ENCODE measurements around the gene PFDN5. TPM values are rescaled to one million over a fixed set of nuclear protein-coding genes. Genes with fewer than 3 reads are reported as not detected.

PFDN5 gene
- total RNA-seq, 3 donors from 2014 or later (not counting 1 experiment from before 2014, with no cell fraction given) = 365 to 450 (median 439) TPM

DNA sequence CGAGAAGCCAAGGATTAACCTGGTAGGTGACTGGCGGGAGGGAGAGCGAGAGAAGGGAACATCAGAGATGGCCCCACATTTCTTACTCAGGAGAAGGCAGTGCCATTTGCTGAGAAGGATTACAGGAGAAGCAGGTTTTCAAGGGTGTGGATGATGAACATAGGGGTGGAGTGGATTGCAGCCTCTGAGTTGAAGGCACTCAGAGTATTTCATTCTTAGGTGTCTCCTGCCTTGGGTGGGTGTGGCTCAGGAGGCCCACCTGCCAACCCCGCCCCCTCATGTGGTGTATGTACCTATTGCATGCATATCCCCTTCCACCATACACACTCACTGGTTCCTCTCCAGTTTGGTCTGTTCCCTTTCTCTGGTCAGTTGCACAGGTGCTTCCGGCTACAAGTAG, 20.9 kb upstream of the PFDN5 start:
- TF ChIP-seq, protein P1, sequence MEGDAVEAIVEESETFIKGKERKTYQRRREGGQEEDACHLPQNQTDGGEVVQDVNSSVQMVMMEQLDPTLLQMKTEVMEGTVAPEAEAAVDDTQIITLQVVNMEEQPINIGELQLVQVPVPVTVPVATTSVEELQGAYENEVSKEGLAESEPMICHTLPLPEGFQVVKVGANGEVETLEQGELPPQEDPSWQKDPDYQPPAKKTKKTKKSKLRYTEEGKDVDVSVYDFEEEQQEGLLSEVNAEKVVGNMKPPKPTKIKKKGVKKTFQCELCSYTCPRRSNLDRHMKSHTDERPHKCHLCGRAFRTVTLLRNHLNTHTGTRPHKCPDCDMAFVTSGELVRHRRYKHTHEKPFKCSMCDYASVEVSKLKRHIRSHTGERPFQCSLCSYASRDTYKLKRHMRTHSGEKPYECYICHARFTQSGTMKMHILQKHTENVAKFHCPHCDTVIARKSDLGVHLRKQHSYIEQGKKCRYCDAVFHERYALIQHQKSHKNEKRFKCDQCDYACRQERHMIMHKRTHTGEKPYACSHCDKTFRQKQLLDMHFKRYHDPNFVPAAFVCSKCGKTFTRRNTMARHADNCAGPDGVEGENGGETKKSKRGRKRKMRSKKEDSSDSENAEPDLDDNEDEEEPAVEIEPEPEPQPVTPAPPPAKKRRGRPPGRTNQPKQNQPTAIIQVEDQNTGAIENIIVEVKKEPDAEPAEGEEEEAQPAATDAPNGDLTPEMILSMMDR (IDR thresholded peaks at IDR 0.05) = no peak
- Mint-ChIP-seq H3K36me3 (no peaks in the 10 kb centered on the region), H3K27me3 (ENCODE audit: low read depth in 2 of 2) (no peaks in the 10 kb centered on the region), H3K27ac (no peak overlapping the region), H3K9me3 (no peaks in the 10 kb centered on the region), H3K4me3 (no peak overlapping the region), H3K4me1 (no peaks in the 10 kb centered on the region)
- no peak overlapping the region for H3K4me3 ChIP-seq (ENCODE audit: low read length)
- H3K27ac ChIP-seq (ENCODE audit: low read length) = no peak overlapping the region
- no peaks in the 10 kb centered on the region for H3K9me3 ChIP-seq (ENCODE audit: control insufficient read depth, insufficient read depth, low read length)
- no peaks in the 10 kb centered on the region for H3K36me3 ChIP-seq (ENCODE audit: control insufficient read depth, insufficient read depth, low read length)
- 98% methylated on average over 4 of the region's 5 CpGs for WGBS (ENCODE audit: insufficient coverage)
- peaks cover under 1% of the 10 kb centered on the region for H3K4me1 ChIP-seq (ENCODE audit: control insufficient read depth, insufficient read depth, low read length)
- ATAC-seq (no peak), DNase-seq (no peak)
- intact Hi-C loops (cut with micrococcal nuclease) = no loop called here
- no peaks in the 10 kb centered on the region for H3K27me3 ChIP-seq (ENCODE audit: control insufficient read depth, insufficient read depth, low read length)

DNA sequence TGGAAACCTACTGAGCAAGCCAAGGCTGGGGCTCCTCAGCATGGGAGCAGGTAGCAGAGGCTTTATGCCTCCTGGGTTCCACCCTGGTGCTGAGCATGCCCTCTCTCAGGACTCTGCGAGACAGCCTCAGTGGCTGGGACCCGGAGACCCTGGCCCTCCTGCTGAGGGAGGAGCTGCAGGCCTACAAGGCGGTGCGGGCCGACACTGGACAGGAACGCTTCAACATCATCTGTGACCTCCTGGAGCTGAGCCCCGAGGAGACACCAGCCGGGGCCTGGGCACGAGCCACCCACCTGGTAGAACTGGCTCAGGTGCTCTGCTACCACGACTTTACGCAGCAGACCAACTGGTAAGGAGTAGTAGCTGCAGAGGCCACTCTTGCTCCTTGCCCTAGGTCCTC, 18.8 kb upstream of the PFDN5 start:
- DNase-seq (no peak), ATAC-seq (no peak)
- TF ChIP-seq, protein P1 (IDR thresholded peaks at IDR 0.05) = no peak
- no peaks in the 10 kb centered on the region for H3K36me3 ChIP-seq (ENCODE audit: control insufficient read depth, insufficient read depth, low read length)
- H3K36me3 Mint-ChIP-seq = no peaks in the 10 kb centered on the region
- H3K27ac ChIP-seq (ENCODE audit: low read length) = no peak overlapping the region
- no peaks in the 10 kb centered on the region for H3K4me1 ChIP-seq (ENCODE audit: control insufficient read depth, insufficient read depth, low read length)
- H3K9me3 ChIP-seq (ENCODE audit: control insufficient read depth, insufficient read depth, low read length) = no peaks in the 10 kb centered on the region
- intact Hi-C loops (cut with micrococcal nuclease) = no loop called here
- H3K4me3 Mint-ChIP-seq = no peak overlapping the region
- H3K4me3 ChIP-seq (ENCODE audit: low read length) = no peak overlapping the region
- no peaks in the 10 kb centered on the region for H3K27me3 Mint-ChIP-seq (ENCODE audit: low read depth in 2 of 2)
- H3K27ac Mint-ChIP-seq = no peak overlapping the region
- no peaks in the 10 kb centered on the region for H3K4me1 Mint-ChIP-seq
- no peaks in the 10 kb centered on the region for H3K27me3 ChIP-seq (ENCODE audit: control insufficient read depth, insufficient read depth, low read length)
- WGBS (ENCODE audit: insufficient coverage) = 98% methylated on average over 11 of the region's 11 CpGs
- no peaks in the 10 kb centered on the region for H3K9me3 Mint-ChIP-seq

DNA sequence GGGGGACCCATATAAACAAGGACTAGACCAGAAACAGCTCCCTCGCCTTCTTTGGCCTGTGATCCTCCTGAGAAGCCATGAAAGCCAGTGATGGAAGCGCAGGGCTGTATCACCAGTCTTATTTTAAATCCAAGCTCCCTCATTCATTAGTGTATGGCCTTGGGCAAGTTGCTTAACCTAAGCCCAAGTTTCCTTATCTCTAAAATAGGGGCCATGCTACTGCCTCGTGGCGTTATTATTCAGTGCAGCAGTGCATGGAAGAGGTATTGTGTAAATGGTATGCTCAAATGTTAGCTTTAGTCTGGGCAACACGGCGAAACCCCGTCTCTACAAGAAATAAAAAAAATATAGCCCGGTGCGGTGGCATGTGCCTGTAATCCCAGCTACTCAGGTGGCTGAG, 17.4 kb upstream of the PFDN5 start:
- ATAC-seq (no peak), DNase-seq (no peak)
- over 99% methylated on average over 9 of the region's 9 CpGs for WGBS (ENCODE audit: insufficient coverage)
- H3K4me1 Mint-ChIP-seq = no peaks in the 10 kb centered on the region
- Histone ChIP-seq H3K4me3 (ENCODE audit: low read length) (no peak overlapping the region), H3K9me3 (ENCODE audit: control insufficient read depth, insufficient read depth, low read length) (no peaks in the 10 kb centered on the region), H3K27ac (ENCODE audit: low read length) (no peak overlapping the region), H3K4me1 (ENCODE audit: control insufficient read depth, insufficient read depth, low read length) (no peaks in the 10 kb centered on the region), H3K36me3 (ENCODE audit: control insufficient read depth, insufficient read depth, low read length) (no peaks in the 10 kb centered on the region), H3K27me3 (ENCODE audit: control insufficient read depth, insufficient read depth, low read length) (no peaks in the 10 kb centered on the region)
- H3K27ac Mint-ChIP-seq = no peak overlapping the region
- no peaks in the 10 kb centered on the region for H3K27me3 Mint-ChIP-seq (ENCODE audit: low read depth in 2 of 2)
- H3K4me3 Mint-ChIP-seq = no peak overlapping the region
- H3K9me3 Mint-ChIP-seq = no peaks in the 10 kb centered on the region
- TF ChIP-seq, protein P1 (IDR thresholded peaks at IDR 0.05) = no peak
- intact Hi-C loops (cut with micrococcal nuclease) = no loop called here
- no peaks in the 10 kb centered on the region for H3K36me3 Mint-ChIP-seq

DNA sequence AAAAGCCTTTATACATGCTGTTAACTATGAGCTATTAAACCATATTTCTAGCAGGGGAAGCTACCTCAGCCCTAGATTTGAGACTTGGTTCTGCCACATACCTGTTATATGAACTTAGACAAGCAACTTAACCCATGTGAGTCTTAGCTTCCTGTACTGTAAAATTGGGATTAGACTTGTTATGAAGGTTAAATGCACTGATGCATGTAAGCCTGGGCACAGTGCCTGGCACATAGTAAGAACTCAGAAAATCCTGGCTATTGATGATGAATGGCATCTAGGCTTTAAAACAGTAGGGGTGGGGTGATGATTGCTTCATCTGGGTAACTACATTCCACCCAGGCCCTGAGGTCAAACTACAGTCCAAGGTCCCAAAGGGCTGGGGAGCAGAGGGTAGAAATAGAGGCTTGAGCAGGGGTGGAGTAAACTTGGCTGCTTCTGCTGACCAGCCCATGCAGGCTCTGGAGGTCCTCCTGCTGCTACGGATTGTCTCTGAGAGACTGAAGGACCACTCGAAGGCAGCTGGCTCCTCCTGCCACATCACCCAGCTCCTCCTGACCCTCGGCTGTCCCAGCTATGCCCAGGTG, 16.0 kb upstream of the PFDN5 start:
- DNase-seq = no peak
- no peak for ATAC-seq
- WGBS (ENCODE audit: insufficient coverage) = 95% methylated on average over 3 of the region's 3 CpGs
- no peaks in the 10 kb centered on the region for H3K9me3 Mint-ChIP-seq
- Histone ChIP-seq H3K9me3 (ENCODE audit: control insufficient read depth, insufficient read depth, low read length) (no peaks in the 10 kb centered on the region), H3K36me3 (ENCODE audit: control insufficient read depth, insufficient read depth, low read length) (no peaks in the 10 kb centered on the region), H3K4me3 (ENCODE audit: low read length) (no peak overlapping the region), H3K4me1 (ENCODE audit: control insufficient read depth, insufficient read depth, low read length) (no peaks in the 10 kb centered on the region), H3K27me3 (ENCODE audit: control insufficient read depth, insufficient read depth, low read length) (no peaks in the 10 kb centered on the region), H3K27ac (ENCODE audit: low read length) (no peak overlapping the region)
- intact Hi-C loops (cut with micrococcal nuclease) = no loop called here
- H3K27ac Mint-ChIP-seq = no peak overlapping the region
- no peaks in the 10 kb centered on the region for H3K36me3 Mint-ChIP-seq
- no peaks in the 10 kb centered on the region for H3K27me3 Mint-ChIP-seq (ENCODE audit: low read depth in 2 of 2)
- TF ChIP-seq, protein P1 (IDR thresholded peaks at IDR 0.05) = no peak
- no peak overlapping the region for H3K4me3 Mint-ChIP-seq
- H3K4me1 Mint-ChIP-seq = no peaks in the 10 kb centered on the region

All from natural killer cell (primary cell).